Stimulated activated naive CD4-positive, alpha-beta T cell treated with Interleukin-2 at 50 U/mL for 16 hours (primary cell): ENCODE data around the gene HDAC5.
"Not testable (repeated sequence)": the region's sequence is repeated elsewhere in the genome, so short reads cannot be mapped to it uniquely, and the experiment has no call there.

Experiments used
- DNase-seq: peaks from one replicate; lab custom pipeline; 2025; lab: John Stamatoyannopoulos, UW

The HDAC5 gene

GRCh38 chr17:44123356-44124117 lies at the start of gene HDAC5:
Gene HDAC5 (minus strand): TSS chr17:44123641. CDS start chr17:44117515, 6,126 bp downstream.
- peak; percentile 97 for DNase-seq

- DNase-seq: no peak
These were observed 48.6 kb upstream of the HDAC5 start for GRCh38 chr17:44171931-44172455.

GRCh38 chr17:44170499-44171201 lies 47.2 kb upstream of the HDAC5 start, which contains the start of gene ASB16:
Gene ASB16 (plus strand): TSS chr17:44170704. CDS start chr17:44170790, 86 bp downstream.
- DNase-seq: no peak

GRCh38 chr17:44170135-44170498 lies 46.7 kb upstream of the HDAC5 start:
- no peak for DNase-seq

- DNase-seq: no peak
These were observed 43.9 kb upstream of the HDAC5 start for GRCh38 chr17:44167181-44167861.

GRCh38 chr17:44164476-44164875 lies 41.0 kb upstream of the HDAC5 start:
- DNase-seq: no peak

- peak; percentile 30 for DNase-seq
These were observed 36.2 kb upstream of the HDAC5 start for GRCh38 chr17:44159519-44160210.

- no peak for DNase-seq
These were observed 32.0 kb upstream of the HDAC5 start for GRCh38 chr17:44155488-44155887.

- DNase-seq: no peak
These were observed 29.4 kb upstream of the HDAC5 start for GRCh38 chr17:44152875-44153274.

GRCh38 chr17:44149750-44150329 lies 26.4 kb upstream of the HDAC5 start:
- no peak for DNase-seq

- DNase-seq: not testable (repeated sequence)
These were observed 25.6 kb upstream of the HDAC5 start for GRCh38 chr17:44149066-44149465.

GRCh38 chr17:44147812-44148211 lies 24.4 kb upstream of the HDAC5 start:
- DNase-seq: no peak

GRCh38 chr17:44146375-44147346 lies 23.2 kb upstream of the HDAC5 start:
- no peak for DNase-seq

- DNase-seq: no peak
These were observed 21.7 kb upstream of the HDAC5 start for GRCh38 chr17:44144966-44145739.

- not testable (repeated sequence) for DNase-seq
These were observed 20.5 kb upstream of the HDAC5 start for GRCh38 chr17:44143921-44144320.

- peak; percentile 81 for DNase-seq
These were observed 14.7 kb upstream of the HDAC5 start for GRCh38 chr17:44137891-44138709.

GRCh38 chr17:44134752-44135568 lies 11.5 kb upstream of the HDAC5 start:
- DNase-seq: no peak
